SU-DHL-6 (cell line): ENCODE data around the gene DPP6.

Experiments
- CTCF ChIP-seq: fragments of 200-600 bp; sonication (generic); IDR thresholded peaks from one replicate; pipeline ENCODE4 v1.5.1; 2017; ENCODE audit warnings: antibody characterized with exemption, mild to moderate bottlenecking, low read length, moderate library complexity; ENCODE audit not compliant: insufficient read depth, poor library complexity, severe bottlenecking
- EZH2phosphoT487 ChIP-seq: fragments of 200-600 bp; sonication (generic), shearing (Covaris generic); conservative IDR thresholded peaks from 2 replicates; pipeline ENCODE4 v1.6.1; 2018; ENCODE audit warnings: mild to moderate bottlenecking, antibody characterized with exemption, low read length, moderate library complexity, mixed read lengths

- TF ChIP-seq CTCF (no peak), EZH2phosphoT487 (no peak)
Observed at GRCh38 chr7:154881526-154881925, 829.3 kb downstream of the DPP6 start.
